IPS-18c (cell line): ENCODE data around the gene PAWR.
"Not testable (repeated sequence)": the region's sequence is repeated elsewhere in the genome, so short reads cannot be mapped to it uniquely, and the experiment has no call there.

Experiments used
- H3K4me3 ChIP-seq: 2 replicates; pipeline ENCODE4 v1.7.0; 2013; ENCODE audit warnings: low read depth, mild to moderate bottlenecking, low read length, moderate library complexity; ENCODE audit not compliant: insufficient read depth
- H3K9me3 ChIP-seq: one replicate; pipeline ENCODE4 v1.6.1; 2013; ENCODE audit warnings: mild to moderate bottlenecking, low read length, moderate library complexity; ENCODE audit not compliant: control insufficient read depth, insufficient read depth

PAWR gene

DNA sequence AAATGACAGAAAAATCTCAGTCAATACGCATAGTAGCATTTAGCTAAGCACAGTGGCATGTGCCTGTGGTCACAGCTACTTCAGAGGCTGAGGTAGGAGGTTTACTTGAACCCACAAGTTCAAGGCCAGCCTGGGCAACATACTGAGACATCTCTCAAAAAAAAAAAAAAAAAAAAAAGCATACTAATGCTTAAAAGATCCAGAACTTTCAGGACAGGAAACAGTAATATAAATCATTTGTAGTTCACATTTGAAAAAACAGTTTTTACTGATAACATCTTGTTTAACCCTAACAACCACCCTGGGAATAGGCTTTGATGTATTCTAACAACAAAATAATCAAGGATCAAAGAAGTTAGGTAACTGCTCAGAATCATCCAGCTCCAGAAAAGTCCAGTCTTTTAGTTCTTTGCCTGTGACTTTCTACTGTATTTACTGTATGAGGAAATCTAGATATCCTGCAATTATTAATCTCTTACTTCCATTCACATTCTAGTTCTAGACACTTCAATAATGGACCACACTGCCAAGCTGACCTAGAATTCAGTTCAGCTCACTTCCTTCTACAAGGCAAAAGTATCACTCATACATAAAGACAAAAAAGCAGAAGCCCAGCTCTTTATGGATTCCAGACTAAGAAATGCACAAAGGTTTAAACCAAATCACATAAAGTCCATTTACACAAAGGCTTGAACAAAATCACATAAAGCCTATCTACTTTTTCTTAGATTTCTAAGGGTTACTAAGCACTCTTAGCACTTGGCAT, 28.5 kb downstream of the PAWR start:
- Histone ChIP-seq H3K4me3 (no peak overlapping the region), H3K9me3 (no peaks in the 10 kb centered on the region)

DNA sequence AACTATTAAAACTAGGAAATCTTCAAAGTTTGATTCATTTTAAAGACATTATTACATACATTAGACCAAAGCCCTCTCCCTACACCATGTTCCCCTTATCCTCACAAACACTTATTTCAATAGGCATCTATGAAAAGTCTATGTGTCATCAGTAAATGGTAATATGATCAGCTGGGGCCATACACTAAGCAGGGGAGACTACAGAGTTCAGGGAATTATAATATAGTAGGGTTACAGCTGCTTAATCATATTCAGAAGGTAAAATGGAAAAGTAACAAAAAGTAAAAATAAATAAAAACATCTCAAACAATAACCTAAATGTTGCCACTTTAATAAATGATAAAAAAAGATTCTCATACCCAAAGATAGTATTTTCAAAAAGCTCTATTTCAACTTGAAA, 29.1 kb downstream of the PAWR start:
- H3K9me3 ChIP-seq = no peaks in the 10 kb centered on the region
- H3K4me3 ChIP-seq = no peak overlapping the region

GRCh38 chr12:79659961-79660431, 30.8 kb downstream of the PAWR start:
- H3K4me3 ChIP-seq = no peak overlapping the region

GRCh38 chr12:79658221-79658620, 32.5 kb downstream of the PAWR start:
- H3K9me3 ChIP-seq = no peaks in the 10 kb centered on the region
- no peak overlapping the region for H3K4me3 ChIP-seq

More at GRCh38 chr12:79659961-79660431, 30.8 kb downstream of the PAWR start:
- H3K9me3 ChIP-seq = no peaks in the 10 kb centered on the region

- no peak overlapping the region for H3K4me3 ChIP-seq
- H3K9me3 ChIP-seq = no peaks in the 10 kb centered on the region
These were observed 33.6 kb downstream of the PAWR start for GRCh38 chr12:79657136-79657535.

- no peaks in the 10 kb centered on the region for H3K9me3 ChIP-seq
- H3K4me3 ChIP-seq = no peak overlapping the region
These were observed 35.7 kb downstream of the PAWR start for GRCh38 chr12:79655036-79655435.

DNA sequence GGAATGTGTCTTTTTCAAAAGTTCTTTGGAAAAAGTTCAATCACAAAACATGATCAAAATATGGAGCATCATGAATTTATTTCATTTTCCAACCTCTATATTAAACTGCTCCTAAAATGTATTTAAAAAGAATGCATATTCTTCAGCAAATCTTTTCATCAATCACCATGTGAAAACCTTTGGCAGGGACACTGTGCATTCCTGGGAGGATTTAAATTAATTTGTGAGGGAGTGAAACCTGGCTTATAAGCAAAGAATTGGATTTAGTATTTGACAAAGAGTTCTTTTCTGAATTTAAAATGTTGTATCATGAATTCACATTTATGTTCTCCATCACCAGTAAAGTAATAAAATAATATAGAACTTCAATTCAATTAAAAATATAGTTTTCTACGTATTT, 38.2 kb downstream of the PAWR start:
- H3K4me3 ChIP-seq = no peak overlapping the region
- H3K9me3 ChIP-seq = no peaks in the 10 kb centered on the region

- Histone ChIP-seq H3K9me3 (no peaks in the 10 kb centered on the region), H3K4me3 (no peak overlapping the region)
These were observed 40.3 kb downstream of the PAWR start for GRCh38 chr12:79650440-79650839.

- Histone ChIP-seq H3K4me3 (no peak overlapping the region), H3K9me3 (no peaks in the 10 kb centered on the region)
These were observed 41.9 kb downstream of the PAWR start for GRCh38 chr12:79648881-79649280.

- not testable (repeated sequence) for H3K4me3 ChIP-seq, H3K9me3 ChIP-seq
These were observed 43.9 kb downstream of the PAWR start for GRCh38 chr12:79646843-79647242.

DNA sequence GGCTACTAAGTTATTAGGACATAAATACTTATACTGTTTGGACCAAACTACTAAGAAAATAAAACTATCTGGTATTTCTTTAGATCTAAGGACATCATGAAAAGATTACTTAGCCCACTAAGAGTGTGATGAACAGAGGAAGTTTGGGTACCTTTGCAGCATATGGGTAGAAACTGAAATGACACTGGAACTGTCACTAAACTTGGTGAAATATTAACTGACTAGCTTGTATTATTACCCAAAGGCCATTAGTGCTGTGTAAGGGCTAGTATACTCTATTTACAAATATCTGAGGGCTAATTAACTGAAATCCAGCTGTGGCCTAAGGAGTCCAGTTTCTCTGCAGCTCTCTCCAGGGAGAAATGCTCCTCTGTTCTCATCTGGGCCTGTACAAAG, 45.5 kb downstream of the PAWR start:
- no peaks in the 10 kb centered on the region for H3K9me3 ChIP-seq
- no peak overlapping the region for H3K4me3 ChIP-seq

- no peaks in the 10 kb centered on the region for H3K9me3 ChIP-seq
- H3K4me3 ChIP-seq = no peak overlapping the region
These were observed 46.2 kb downstream of the PAWR start for GRCh38 chr12:79644274-79645234.

- no peaks in the 10 kb centered on the region for H3K9me3 ChIP-seq
- H3K4me3 ChIP-seq = no peak overlapping the region
These were observed 46.9 kb downstream of the PAWR start for GRCh38 chr12:79643821-79644220.

GRCh38 chr12:79638490-79638889, 52.3 kb downstream of the PAWR start:
- Histone ChIP-seq H3K9me3 (no peaks in the 10 kb centered on the region), H3K4me3 (no peak overlapping the region)

DNA sequence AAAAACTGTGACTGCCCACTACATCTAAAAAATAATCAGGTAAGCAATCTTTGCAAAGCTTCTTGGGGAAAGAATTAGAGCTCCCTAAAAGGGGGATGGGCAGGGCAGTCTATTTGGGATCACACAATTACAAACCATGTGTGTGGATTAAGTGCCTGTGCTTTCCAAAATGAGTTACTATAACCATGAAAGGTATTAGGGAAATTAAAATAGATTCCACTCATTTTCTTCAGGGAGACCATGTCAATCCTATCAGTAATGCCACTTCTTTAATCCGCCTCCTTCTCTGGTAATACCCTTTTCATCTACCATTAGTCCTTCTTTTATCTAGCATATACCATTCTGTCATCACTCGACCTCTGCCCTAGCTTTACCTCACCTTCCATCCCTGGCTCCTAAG, 53.7 kb downstream of the PAWR start:
- no peak overlapping the region for H3K4me3 ChIP-seq
- no peaks in the 10 kb centered on the region for H3K9me3 ChIP-seq

DNA sequence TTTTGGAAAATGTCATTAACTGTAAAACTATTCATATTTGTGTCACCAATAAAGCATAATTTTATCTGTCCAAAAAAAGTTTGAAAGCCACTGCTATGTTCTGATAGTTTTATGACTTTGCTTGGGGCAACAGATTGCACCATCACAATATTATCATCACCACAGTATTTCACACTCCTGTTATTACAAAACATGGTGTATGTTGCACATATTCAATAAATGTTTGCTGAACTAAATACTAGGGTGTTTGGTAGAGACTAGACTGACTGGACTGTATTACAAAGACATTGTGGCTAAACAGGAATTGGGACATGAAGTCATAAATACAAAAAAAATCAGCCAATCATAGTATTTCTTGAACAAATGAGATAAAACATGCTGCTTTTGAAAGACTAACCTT, 55.1 kb downstream of the PAWR start:
- H3K4me3 ChIP-seq = no peak overlapping the region
- H3K9me3 ChIP-seq = no peaks in the 10 kb centered on the region

GRCh38 chr12:79634957-79635471, 55.8 kb downstream of the PAWR start:
- no peak overlapping the region for H3K4me3 ChIP-seq
- no peaks in the 10 kb centered on the region for H3K9me3 ChIP-seq

GRCh38 chr12:79629561-79629960, 61.2 kb downstream of the PAWR start:
- Histone ChIP-seq H3K4me3 (no peak overlapping the region), H3K9me3 (no peaks in the 10 kb centered on the region)
